Measurements from ENCODE around the gene KRT76. TPM values are rescaled to one million over a fixed set of nuclear protein-coding genes. Genes with fewer than 3 reads are reported as not detected.

The KRT76 gene
- total and polyA plus RNA-seq, 10 of the 15 experiments (the other 5 are each of a cell fraction or from before 2014, with no cell fraction given), result not detected

- no peak for TF ChIP-seq E2F8 (IDR thresholded peaks at IDR 0.05; ENCODE audit: low read depth, partially characterized antibody)
- no peak for TF ChIP-seq ZBED1 (IDR thresholded peaks at IDR 0.05; ENCODE audit: borderline replicate concordance)
- TF ChIP-seq GABPA (IDR thresholded peaks at IDR 0.05; ENCODE audit: low read depth), result no peak
- TF ChIP-seq SUPT20H (IDR thresholded peaks at IDR 0.05; ENCODE audit: borderline replicate concordance, control insufficient read depth, low read depth, low read length), result no peak
- no peak for TF ChIP-seq ZBTB11 (CRISPR knock-in tag; IDR thresholded peaks at IDR 0.05)
These were observed 7.8 kb upstream of the KRT76 start (continued) for GRCh38 chr12:52784909-52785308.

Measured in GM12878 (cell line).